Naive thymus-derived CD4-positive, alpha-beta T cell (primary cell): ENCODE measurements around the gene NLGN2. TPM values are rescaled to one million over a fixed set of nuclear protein-coding genes. Genes with fewer than 3 reads are reported as not detected.
"Not testable (repeated sequence)": the region's sequence is repeated elsewhere in the genome, so short reads cannot be mapped to it uniquely, and the experiment has no call there.

Experiments
- ATAC-seq: fragments of 150-1000 bp; cut with Tn5 transposase; 2 replicates; pipeline ENCODE4 v1.10.0; 2021; ENCODE audit warnings: mild to moderate bottlenecking, moderate library complexity
- CTCF ChIA-PET: fragments of 350-600 bp; sonication (Branson Sonifier 250); formaldehyde crosslinking; loops from one replicate; lab custom pipeline; 2021; ENCODE audit warnings: antibody characterized with exemption; lab: Charles Lee
- POLR2A ChIA-PET: fragments of 350-600 bp; sonication (Branson Sonifier 250); formaldehyde crosslinking; loops from one replicate; lab custom pipeline; 2021; ENCODE audit warnings: antibody characterized with exemption, inconsistent platforms; lab: Charles Lee
- DNase-seq, 9 donors: peaks; one replicate each; pipeline versions ENCODE4 v3.0.0 to v3.0.0-alpha.2; 2020 to 2022; ENCODE audit warnings: mixed read lengths in 1 of 9
- H3K27ac ChIP-seq: one replicate; pipeline ENCODE4 v1.7.0; 2013; ENCODE audit warnings: mild to moderate bottlenecking, low read depth, low read length, moderate library complexity
- H3K27me3 ChIP-seq, 2 donors: one replicate each; pipeline ENCODE4 v1.7.0; 2013; ENCODE audit warnings: low read length in 2 of 2, mild to moderate bottlenecking in 2 of 2, moderate library complexity in 2 of 2; ENCODE audit not compliant: control insufficient read depth in 2 of 2, insufficient read depth in 2 of 2
- H3K36me3 ChIP-seq, 3 experiments: 1 replicate in 2 of 3; 2 replicates in 1 of 3; pipeline ENCODE4 v1.7.0; 2013; ENCODE audit warnings: low read length in 3 of 3, mild to moderate bottlenecking in 3 of 3, moderate library complexity in 1 of 3; ENCODE audit not compliant: insufficient read depth in 3 of 3, control insufficient read depth in 2 of 3
- H3K4me1 ChIP-seq, 2 donors: one replicate each; pipeline ENCODE4 v1.7.0; 2013; ENCODE audit warnings: low read length in 2 of 2, mild to moderate bottlenecking in 2 of 2, moderate library complexity in 1 of 2; ENCODE audit not compliant: control insufficient read depth in 2 of 2, insufficient read depth in 2 of 2
- H3K4me3 ChIP-seq: 2 replicates; pipeline ENCODE4 v1.7.0; 2013; ENCODE audit warnings: mild to moderate bottlenecking, low read length
- H3K9me3 ChIP-seq, 3 experiments: 1 replicate in 2 of 3; 2 replicates in 1 of 3; pipeline ENCODE4 v1.7.0; 2013; ENCODE audit warnings: low read length in 3 of 3; ENCODE audit not compliant: control insufficient read depth in 2 of 3
- H3K27ac Mint-ChIP-seq, 9 donors: one replicate each; pipeline ENCODE4 v1.8.0; 2020 to 2022; ENCODE audit warnings: mixed read lengths in 9 of 9, mild to moderate bottlenecking in 8 of 9, moderate library complexity in 5 of 9, inconsistent platforms in 2 of 9
- H3K27me3 Mint-ChIP-seq, 5 donors: one replicate each; pipeline ENCODE4 v1.8.0; 2021 to 2022; ENCODE audit warnings: mixed read lengths in 5 of 5, mild to moderate bottlenecking in 1 of 5
- H3K36me3 Mint-ChIP-seq, 5 donors: one replicate each; pipeline ENCODE4 v1.8.0; 2020 to 2022; ENCODE audit warnings: mixed read lengths in 5 of 5, mild to moderate bottlenecking in 3 of 5, inconsistent platforms in 1 of 5
- H3K4me1 Mint-ChIP-seq, 7 donors: one replicate each; pipeline ENCODE4 v1.8.0; 2020 to 2022; ENCODE audit warnings: mixed read lengths in 7 of 7, mild to moderate bottlenecking in 3 of 7, inconsistent platforms in 1 of 7
- H3K4me3 Mint-ChIP-seq, 10 donors: one replicate each; pipeline ENCODE4 v1.8.0; 2020 to 2022; ENCODE audit warnings: mild to moderate bottlenecking in 10 of 10, mixed read lengths in 10 of 10, moderate library complexity in 6 of 10, inconsistent platforms in 2 of 10
- H3K9me3 Mint-ChIP-seq, 11 donors: one replicate each; pipeline ENCODE4 v1.8.0; 2020 to 2022; ENCODE audit warnings: mixed read lengths in 11 of 11, mild to moderate bottlenecking in 4 of 11, inconsistent platforms in 1 of 11, moderate library complexity in 1 of 11
- intact Hi-C, 2 donors: fragments of 100-400 bp; cut with micrococcal nuclease; formaldehyde crosslinking; loops; one replicate each; pipeline ENCODE4 v1.15.1; 2023
- polyA plus RNA-seq, 2 donors: library from polyadenylated mRNA; unstranded; fragments of 300-500 nt; fragmentation: Illumina TruSeq; gene quantifications; one replicate each; pipeline ENCODE4 v1.2.3, GENCODE V29; 2021
- total RNA-seq, 6 experiments: library from RNA in 5 of 6; stranded (reverse) in 5 of 6; gene quantifications; 1 replicate in 5 of 6; 2 replicates in 1 of 6; pipeline ENCODE4 v1.2.3 and lab custom pipeline; 2021 to 2026

NLGN2 gene
- total RNA-seq (10 to 100 TPM in 3 of 5 experiments, 1 to 10 TPM in 2; 1.6 to 17.8 (median 11.9) TPM), polyA plus RNA-seq (under 1 TPM; 0.20 to 0.28 TPM), total RNA-seq (lab: John Stamatoyannopoulos, UW) (14.5 reads per million, percentile 43 among the genes with 10 or more reads in this experiment)

DNA sequence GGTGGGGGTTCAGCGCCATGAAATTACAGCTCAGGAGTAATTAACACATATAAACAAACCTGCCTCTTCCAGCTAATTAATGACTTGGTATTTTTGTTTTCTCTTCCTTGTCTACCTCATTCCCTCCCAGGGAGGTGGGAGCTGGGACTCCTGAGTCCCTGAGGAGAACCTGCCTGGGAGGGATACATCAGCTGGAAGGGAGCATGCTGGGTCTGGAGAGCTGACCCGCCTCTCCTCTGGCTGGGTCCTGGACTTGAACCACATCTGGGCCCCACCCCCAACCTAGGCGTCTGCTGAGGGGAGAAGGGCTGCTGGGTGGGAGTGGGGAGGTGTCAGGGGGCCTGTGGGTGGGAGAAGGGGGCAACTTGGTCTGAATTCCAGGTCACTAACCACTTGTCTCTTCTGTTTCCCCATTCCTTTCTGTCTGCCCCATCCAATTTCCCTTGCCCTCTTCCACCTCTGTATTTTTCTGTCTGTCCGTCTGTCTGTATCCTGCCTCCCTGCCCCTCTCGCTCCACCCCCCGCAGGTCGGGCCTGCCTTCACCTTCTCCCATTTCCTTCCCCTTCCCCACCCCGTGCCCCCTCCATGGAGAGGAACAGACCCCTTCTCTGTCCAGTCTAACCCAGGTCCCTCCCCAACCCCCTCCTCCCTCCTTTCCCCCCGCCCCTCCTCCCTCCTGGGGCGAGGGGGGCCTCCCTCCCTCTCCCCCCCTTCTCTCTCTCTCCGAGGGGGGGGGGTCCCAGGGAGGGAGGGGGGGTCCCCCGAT lies at the start of gene NLGN2:
TSS of gene NLGN2 (plus strand) at position 361 of the 767 bp plus-strand sequence. CDS start 411 bp downstream, outside the sequence.
- H3K9me3 Mint-ChIP-seq, result peaks cover 0 to 1% (median 0%) of the 10 kb centered on the region in 11 donors
- H3K4me3 Mint-ChIP-seq, result peak within 1 kb of the TSS in 9 of 10 donors; percentile 12 to 87 (median 61)
- no peak for DNase-seq
- H3K36me3 Mint-ChIP-seq, result no peaks in the 10 kb centered on the region
- ChIA-PET CTCF (interaction anchor here (1.1 kb wide), 1 partner anchor 24 kb away, joined by 4 read pairs; no protein-coding TSS in a partner anchor), POLR2A (interaction anchor here (1.0 to 2.4 kb wide), 5 partner anchors 20 to 69 kb away, joined by 3 to 14 read pairs (median 4); partner anchors contain the start of gene TMEM102)
- intact Hi-C loops, result loop anchor here in 1 of 2 donors (1.0 kb wide), 1 partner anchor 28 kb away; the partner anchor contains the start of gene TMEM102
- peak within 1 kb of the TSS in 3 of 9 donors; percentile 70 to 76 (median 71) for H3K27ac Mint-ChIP-seq
- peaks cover 0 to 31% (median 0%) of the 10 kb centered on the region in 5 donors for H3K27me3 Mint-ChIP-seq
- Histone ChIP-seq H3K9me3 (no peaks in the 10 kb centered on the region), H3K4me1 (peaks cover 9 to 10% of the 10 kb centered on the region in 2 donors), H3K27me3 (no peaks in the 10 kb centered on the region), H3K27ac (no peak within 1 kb of the TSS), H3K4me3 (no peak within 1 kb of the TSS), H3K36me3 (peaks cover 0 to 3% (median 0%) of the 10 kb centered on the region in 3 experiments)
- peaks cover 16 to 23% (median 19%) of the 10 kb centered on the region in 7 donors for H3K4me1 Mint-ChIP-seq
- no peak for ATAC-seq

DNA sequence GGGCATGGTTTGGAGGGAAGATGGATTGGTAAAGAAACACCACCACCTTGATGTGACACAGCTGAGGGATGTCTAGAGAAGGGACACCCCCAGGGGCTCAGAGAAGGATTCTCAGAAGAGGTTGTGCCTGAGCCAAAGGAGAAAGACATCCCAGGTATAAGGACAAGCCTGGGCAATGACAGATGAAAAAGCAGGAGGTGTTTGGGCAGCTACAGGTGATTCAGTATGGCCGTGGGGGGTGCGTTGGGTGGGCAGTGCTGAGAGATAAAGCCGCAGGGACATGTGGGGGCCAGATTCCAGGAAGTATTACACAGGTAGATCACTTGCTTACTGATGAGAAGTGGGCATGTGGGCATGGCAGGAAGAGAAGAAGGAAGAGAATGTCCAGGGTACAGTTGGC lies 45.7 kb upstream of the NLGN2 start:
- intact Hi-C loops, result no loop called here
- peaks cover 0 to 4% (median 0%) of the 10 kb centered on the region in 7 donors for H3K4me1 Mint-ChIP-seq
- no peak for DNase-seq
- Histone ChIP-seq H3K36me3 (no peaks in the 10 kb centered on the region), H3K9me3 (no peaks in the 10 kb centered on the region), H3K4me1 (no peaks in the 10 kb centered on the region), H3K4me3 (no peak overlapping the region), H3K27me3 (no peaks in the 10 kb centered on the region), H3K27ac (no peak overlapping the region)
- no peaks in the 10 kb centered on the region for H3K36me3 Mint-ChIP-seq
- H3K9me3 Mint-ChIP-seq, result peaks cover 0 to 1% (median 0%) of the 10 kb centered on the region in 11 donors
- no peak for ATAC-seq
- POLR2A ChIA-PET, result interaction anchor here (1.2 kb wide), 1 partner anchor 117 kb away, joined by 3 read pairs; the partner anchor contains the start of gene ZBTB4
- H3K27ac Mint-ChIP-seq, result no peak overlapping the region
- peaks cover 0 to 2% (median 0%) of the 10 kb centered on the region in 5 donors for H3K27me3 Mint-ChIP-seq
- CTCF ChIA-PET, result interaction anchor here (1.2 kb wide), 1 partner anchor 14 kb away, joined by 4 read pairs; no protein-coding TSS in a partner anchor
- no peak overlapping the region for H3K4me3 Mint-ChIP-seq

DNA sequence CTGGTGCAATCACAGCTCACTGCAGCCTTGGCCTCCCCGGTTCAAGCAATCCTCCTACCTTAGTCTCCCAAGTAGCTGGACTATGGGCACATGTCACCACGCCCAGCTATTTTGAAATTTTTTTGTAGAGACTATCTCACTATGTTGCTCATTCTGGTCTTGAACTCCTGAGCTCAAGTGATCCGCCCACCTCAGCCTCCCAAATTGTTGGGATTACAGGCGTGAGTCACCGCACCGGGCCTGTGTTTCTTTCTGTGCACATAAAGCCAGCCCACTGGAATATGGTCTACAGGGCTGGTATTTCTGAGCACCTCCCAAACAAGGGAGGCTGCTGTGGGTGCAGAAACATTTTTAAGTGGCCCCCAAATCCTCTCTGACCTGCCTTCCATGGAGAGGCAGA lies 44.3 kb upstream of the NLGN2 start:
- Mint-ChIP-seq H3K27ac (no peak overlapping the region), H3K9me3 (peaks cover 0 to 1% (median 0%) of the 10 kb centered on the region in 11 donors), H3K4me1 (peaks cover 0 to 2% (median 0%) of the 10 kb centered on the region in 7 donors), H3K36me3 (no peaks in the 10 kb centered on the region), H3K27me3 (peaks cover 0 to 4% (median 0%) of the 10 kb centered on the region in 5 donors), H3K4me3 (no peak overlapping the region)
- POLR2A ChIA-PET, result no interaction called here
- intact Hi-C loops, result no loop called here
- Histone ChIP-seq H3K9me3 (no peaks in the 10 kb centered on the region), H3K27me3 (no peaks in the 10 kb centered on the region), H3K27ac (no peak overlapping the region), H3K36me3 (no peaks in the 10 kb centered on the region), H3K4me1 (no peaks in the 10 kb centered on the region), H3K4me3 (no peak overlapping the region)
- DNase-seq (no peak), ATAC-seq (no peak)
- CTCF ChIA-PET, result no interaction called here

DNA sequence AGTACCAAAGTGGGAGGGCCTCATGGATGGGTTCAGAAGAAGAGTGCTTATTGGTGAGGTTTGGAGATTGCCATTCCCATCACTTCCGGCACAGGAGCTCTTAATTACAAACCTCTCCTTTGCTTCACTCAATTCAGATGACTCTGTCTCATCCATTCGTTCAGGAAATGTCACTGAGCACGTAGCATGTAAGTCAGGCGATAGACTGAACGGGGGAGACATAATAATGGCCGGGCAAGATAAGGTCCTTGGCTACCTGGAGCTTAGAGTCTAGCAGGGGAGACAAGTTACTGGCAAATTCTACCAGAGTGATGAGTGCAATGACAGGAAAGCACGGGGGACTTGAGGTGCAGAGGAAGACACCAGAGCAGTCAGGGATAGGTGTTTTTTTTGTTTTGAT lies 41.7 kb upstream of the NLGN2 start:
- H3K4me3 ChIP-seq, DNase-seq, H3K27ac ChIP-seq, H3K27me3 ChIP-seq, H3K9me3 ChIP-seq, H3K9me3 Mint-ChIP-seq, intact Hi-C loops, H3K4me3 Mint-ChIP-seq, ATAC-seq, H3K36me3 ChIP-seq, H3K36me3 Mint-ChIP-seq, H3K4me1 ChIP-seq, H3K27ac Mint-ChIP-seq, H3K4me1 Mint-ChIP-seq, POLR2A ChIA-PET: not testable (repeated sequence)
- peaks cover 0 to 19% (median 0%) of the 10 kb centered on the region in 5 donors for H3K27me3 Mint-ChIP-seq
- CTCF ChIA-PET, result interaction anchor here (0.7 kb wide), 1 partner anchor 10 kb away, joined by 3 read pairs; no protein-coding TSS in a partner anchor

DNA sequence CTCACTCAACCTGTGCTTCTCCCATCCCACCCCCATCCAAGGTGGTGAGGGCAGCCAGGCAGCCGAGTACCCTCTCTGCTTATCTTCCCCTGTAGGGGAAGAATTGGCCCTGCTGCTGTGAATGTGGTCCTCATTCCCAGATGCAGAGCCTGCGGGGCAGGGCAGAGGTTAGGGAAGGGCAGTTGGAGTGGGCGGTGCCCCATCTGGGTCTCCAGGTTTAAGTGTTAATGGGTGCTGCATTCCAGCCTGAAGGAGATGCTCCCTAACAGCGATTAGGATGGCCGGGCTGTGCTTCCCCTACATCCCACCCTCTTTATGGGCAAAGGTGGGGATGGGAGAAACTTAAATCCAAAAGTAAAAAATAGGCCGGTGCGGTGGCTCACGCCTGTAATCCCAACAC lies 40.6 kb upstream of the NLGN2 start:
- Mint-ChIP-seq H3K4me3 (no peak overlapping the region), H3K27me3 (peaks cover 0 to 17% (median 0%) of the 10 kb centered on the region in 5 donors), H3K27ac (peak overlapping the region in 2 of 9 donors; percentile 13 to 56), H3K4me1 (peaks cover 0 to 3% (median 0%) of the 10 kb centered on the region in 7 donors), H3K9me3 (no peaks in the 10 kb centered on the region), H3K36me3 (no peaks in the 10 kb centered on the region)
- no peak for ATAC-seq
- Histone ChIP-seq H3K9me3 (no peaks in the 10 kb centered on the region), H3K27ac (no peak overlapping the region), H3K4me3 (no peak overlapping the region), H3K36me3 (no peaks in the 10 kb centered on the region), H3K4me1 (no peaks in the 10 kb centered on the region), H3K27me3 (no peaks in the 10 kb centered on the region)
- intact Hi-C loops, result no loop called here
- ChIA-PET CTCF (no interaction called here), POLR2A (no interaction called here)
- DNase-seq, result no peak

DNA sequence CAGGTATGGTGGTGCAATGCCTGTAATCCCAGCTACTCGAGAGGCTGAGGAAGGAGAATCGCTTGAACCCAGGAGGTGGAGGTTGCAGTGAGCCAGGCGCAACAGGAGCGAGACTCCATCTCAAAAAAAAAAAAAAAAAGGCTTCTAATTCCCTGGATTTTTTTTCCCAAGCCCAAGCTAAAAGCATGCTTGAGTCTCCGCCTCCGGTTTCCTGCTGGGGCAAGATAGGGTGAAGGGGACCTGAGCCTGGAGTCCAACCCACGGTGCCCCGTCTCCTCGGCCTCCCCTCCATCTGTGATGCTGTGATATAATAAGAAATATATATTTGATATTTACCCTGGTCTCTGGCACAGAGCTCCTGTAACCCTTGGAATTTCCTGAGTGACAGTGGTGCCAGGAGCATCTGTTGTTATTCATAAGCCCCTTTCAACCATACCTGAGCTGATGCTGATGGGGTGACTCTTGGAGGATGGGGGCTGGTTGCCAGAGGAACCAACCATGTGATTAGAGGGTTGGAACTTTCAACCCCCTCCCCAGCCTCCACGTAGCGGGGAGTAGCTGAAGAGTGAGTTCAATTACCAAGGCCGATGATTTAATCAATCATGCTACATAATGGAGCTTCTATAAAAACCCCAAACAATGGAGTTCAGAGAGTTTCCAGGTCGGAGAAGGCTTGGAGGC lies 39.6 kb upstream of the NLGN2 start:
- POLR2A ChIA-PET, result interaction anchor here (0.6 to 0.9 kb wide), 2 partner anchors 19 to 938 kb away, joined by 3 to 6 read pairs; no protein-coding TSS in a partner anchor
- intact Hi-C loops, result no loop called here

More for the DNA sequence above, 39.6 kb upstream of the NLGN2 start:
- Mint-ChIP-seq H3K9me3 (no peaks in the 10 kb centered on the region), H3K36me3 (no peaks in the 10 kb centered on the region), H3K27me3 (peaks cover 0 to 17% (median 0%) of the 10 kb centered on the region in 5 donors), H3K27ac (no peak overlapping the region), H3K4me3 (no peak overlapping the region), H3K4me1 (peaks cover 0 to 3% (median 0%) of the 10 kb centered on the region in 7 donors)
- Histone ChIP-seq H3K27ac (no peak overlapping the region), H3K9me3 (no peaks in the 10 kb centered on the region), H3K4me3 (no peak overlapping the region), H3K4me1 (no peaks in the 10 kb centered on the region), H3K27me3 (no peaks in the 10 kb centered on the region), H3K36me3 (no peaks in the 10 kb centered on the region)
- ATAC-seq, result no peak
- CTCF ChIA-PET, result interaction anchor here (0.6 kb wide), 1 partner anchor 13 kb away, joined by 4 read pairs; the partner anchor contains the start of gene TMEM95
- no peak for DNase-seq
